Fibroblast of peridontal ligament (primary cell): ENCODE results near the gene FGD1.

ENCODE experiments used
- DNase-seq: peaks from one replicate; pipeline ENCODE4 v3.0.0-alpha.2; 2010; ENCODE audit errors: extremely low read depth

Gene FGD1

GRCh38 chrX:54407266-54407665 lies 88.8 kb downstream of the FGD1 start:
- DNase-seq = no peak

- no peak for DNase-seq
These were observed 98.9 kb downstream of the FGD1 start for GRCh38 chrX:54397113-54397512.
